ENCODE data around the gene IKBKE.

Gene IKBKE

DNA sequence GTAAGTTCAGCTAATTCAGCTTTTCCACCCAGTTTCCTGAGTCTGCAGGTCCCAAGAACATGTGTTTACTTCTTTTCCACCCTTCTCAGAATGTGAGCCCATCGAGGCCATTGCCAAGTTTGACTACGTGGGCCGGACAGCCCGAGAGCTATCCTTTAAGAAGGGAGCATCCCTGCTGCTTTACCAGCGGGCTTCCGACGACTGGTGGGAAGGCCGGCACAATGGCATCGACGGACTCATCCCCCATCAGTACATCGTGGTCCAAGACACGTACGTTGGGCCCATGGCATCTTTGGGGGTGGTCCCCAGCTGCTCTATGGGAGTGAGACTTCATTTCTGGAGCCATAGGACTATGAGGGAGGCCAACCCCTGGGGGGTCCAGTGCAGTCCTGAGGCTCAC, 17.2 kb upstream of the IKBKE start:
- DNase-seq (ENCODE audit: low spot score): no peak
- TF ChIP-seq, protein P1, sequence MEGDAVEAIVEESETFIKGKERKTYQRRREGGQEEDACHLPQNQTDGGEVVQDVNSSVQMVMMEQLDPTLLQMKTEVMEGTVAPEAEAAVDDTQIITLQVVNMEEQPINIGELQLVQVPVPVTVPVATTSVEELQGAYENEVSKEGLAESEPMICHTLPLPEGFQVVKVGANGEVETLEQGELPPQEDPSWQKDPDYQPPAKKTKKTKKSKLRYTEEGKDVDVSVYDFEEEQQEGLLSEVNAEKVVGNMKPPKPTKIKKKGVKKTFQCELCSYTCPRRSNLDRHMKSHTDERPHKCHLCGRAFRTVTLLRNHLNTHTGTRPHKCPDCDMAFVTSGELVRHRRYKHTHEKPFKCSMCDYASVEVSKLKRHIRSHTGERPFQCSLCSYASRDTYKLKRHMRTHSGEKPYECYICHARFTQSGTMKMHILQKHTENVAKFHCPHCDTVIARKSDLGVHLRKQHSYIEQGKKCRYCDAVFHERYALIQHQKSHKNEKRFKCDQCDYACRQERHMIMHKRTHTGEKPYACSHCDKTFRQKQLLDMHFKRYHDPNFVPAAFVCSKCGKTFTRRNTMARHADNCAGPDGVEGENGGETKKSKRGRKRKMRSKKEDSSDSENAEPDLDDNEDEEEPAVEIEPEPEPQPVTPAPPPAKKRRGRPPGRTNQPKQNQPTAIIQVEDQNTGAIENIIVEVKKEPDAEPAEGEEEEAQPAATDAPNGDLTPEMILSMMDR (IDR thresholded peaks at IDR 0.05; ENCODE audit: extremely low read depth, missing control alignments): no peak

DNA sequence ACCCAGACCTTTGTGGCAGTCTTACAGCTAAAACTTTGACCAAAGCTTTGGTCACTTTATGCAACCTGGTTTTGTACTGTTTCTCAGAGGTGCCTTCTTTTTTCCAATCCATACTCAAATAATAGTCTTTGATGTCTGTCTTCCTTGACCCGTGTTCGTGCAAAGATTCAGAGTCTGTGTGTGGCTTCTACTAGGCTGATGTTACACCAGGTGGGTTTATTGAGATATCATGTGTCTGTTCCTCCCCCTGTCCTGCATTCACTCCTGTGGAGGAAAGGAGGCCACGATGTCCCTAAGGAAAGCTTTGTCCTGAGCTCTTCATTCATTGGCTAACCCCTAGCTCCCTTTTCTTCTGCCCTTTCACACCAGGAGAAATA, 15.0 kb upstream of the IKBKE start:
- no peak for DNase-seq (ENCODE audit: low spot score)
- TF ChIP-seq, protein P1 (IDR thresholded peaks at IDR 0.05; ENCODE audit: extremely low read depth, missing control alignments): no peak

DNA sequence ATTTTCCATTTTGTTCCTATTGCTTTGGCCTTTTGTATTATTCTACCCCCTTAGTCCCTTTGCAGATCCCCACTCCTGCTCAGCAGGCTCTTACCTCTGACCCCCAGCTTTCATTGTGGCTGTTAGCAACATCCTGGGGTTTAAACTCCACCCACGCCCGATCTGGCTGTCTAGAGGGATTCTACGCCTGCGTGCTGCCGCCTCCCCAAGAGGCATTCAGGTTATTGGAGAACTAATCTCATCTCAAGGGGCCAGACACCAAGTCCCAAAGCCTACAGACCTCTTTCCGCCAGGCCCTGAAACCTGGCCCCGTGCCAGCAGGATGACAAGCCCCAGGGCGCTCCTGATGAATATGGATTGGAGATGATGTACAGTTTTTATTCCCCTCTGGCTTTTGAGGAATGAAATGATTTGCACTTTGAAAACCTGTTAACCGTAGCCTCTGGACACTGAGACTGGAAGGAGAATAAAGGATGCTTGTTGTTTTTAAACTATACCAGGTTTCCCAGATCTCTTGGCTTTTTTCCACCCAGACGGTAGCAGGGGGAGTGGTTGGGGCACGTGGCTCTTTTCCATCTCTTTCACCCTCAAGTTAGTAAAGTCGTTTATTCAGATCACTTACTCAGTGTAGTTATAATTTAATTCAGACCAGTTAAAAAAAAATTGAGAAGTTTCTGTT, 14.5 kb upstream of the IKBKE start:
- TF ChIP-seq, protein P1 (IDR thresholded peaks at IDR 0.05; ENCODE audit: extremely low read depth, missing control alignments): no peak
- DNase-seq (ENCODE audit: low spot score): no peak

DNA sequence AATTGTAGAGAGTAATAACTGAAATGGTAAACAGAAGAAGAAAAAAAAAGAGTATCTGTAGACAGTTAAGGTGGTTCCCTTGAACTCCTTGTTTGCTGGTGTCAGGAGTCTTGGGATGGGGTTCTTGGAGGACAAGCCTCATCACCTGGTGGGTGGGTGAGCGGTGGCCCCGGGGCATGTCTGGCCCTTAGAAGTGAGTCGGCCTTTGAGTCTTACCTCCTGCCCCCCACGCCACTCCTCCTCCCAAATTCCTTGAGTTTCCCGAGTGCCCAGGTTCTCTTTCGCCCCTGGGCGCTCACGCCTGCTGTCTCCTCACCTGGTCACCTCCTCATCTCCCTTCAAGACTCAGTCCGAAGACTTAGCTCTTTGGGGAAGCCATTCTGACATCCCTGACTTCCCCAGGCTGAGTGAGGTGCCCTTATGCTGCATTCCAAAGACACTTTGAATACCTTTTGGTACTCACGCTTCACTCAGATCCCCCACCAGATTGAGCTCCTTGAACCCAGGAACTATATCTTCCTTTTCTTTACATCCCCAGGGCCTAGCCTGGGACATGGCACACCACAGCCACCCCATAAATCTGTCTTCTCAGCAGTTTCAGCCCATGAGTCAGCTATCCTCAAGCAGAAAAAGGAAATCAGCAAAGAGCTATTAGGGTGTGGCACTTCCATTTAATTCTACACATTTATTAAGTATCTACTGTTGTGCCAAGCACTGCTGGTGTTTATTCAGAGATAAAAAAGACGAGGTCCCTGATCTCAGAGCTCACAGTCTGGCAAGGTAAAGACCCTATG, 13.5 kb upstream of the IKBKE start:
- TF ChIP-seq, protein P1 (IDR thresholded peaks at IDR 0.05; ENCODE audit: extremely low read depth, missing control alignments): no peak

DNA sequence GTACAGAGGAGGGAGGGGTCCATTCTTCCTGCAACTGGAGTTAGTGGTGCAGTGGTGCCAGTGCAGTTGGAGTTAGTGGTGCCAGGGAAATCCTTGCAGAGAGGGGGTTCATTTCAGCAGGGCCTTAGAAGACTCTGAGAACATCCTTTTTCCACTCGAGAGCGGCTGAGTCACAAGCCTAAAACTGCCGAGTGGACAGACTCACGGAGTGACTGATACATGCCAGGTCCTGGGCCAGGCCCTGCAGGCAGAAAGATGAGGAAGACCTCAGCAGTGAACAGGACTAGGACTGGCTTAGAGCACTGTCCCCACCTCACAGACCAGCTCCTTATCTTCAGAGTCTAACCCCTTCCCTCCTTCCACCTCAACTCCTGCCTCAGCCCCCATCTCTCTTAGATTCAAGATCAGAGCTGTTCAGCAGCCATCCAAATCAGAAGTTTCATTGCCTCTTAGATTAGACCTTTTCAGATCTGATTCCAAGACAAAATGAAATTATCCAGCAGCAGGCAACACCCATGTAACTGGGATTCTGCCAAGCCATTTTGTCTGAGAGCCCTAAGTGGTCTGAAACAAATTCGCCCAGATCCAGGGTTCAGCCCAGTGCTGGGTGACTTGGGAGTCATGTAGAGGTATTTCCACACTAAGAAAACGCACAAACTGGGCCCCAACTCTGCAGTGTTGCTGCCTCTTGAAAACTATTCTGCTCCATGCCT, 12.7 kb upstream of the IKBKE start:
- TF ChIP-seq, protein P1 (IDR thresholded peaks at IDR 0.05; ENCODE audit: extremely low read depth, missing control alignments): no peak

More for the DNA sequence above, 13.5 kb upstream of the IKBKE start:
- DNase-seq (ENCODE audit: low spot score): no peak

DNA sequence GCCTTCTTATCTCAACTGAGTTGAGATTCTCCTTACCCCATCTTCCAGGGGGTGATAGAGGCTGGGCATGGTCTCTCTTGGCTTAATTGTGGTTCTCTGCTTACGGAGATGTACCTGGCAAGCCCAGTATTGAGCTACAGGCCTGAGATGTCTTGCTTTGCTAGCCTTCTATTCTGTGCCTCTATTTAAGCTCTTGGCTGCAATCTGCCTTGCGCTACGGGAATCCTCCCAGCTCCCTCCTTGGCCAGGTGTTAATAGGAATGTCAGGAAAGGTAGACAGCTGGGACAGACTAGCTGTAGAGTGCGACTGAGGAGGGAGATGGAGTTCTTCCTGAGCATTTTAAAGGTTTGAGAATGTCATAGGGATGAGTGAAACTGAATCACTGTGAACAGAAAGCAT, 10.6 kb upstream of the IKBKE start:
- TF ChIP-seq, protein P1 (IDR thresholded peaks at IDR 0.05; ENCODE audit: extremely low read depth, missing control alignments): no peak
- no peak for DNase-seq (ENCODE audit: low spot score)

More for the DNA sequence above, 12.7 kb upstream of the IKBKE start:
- DNase-seq (ENCODE audit: low spot score): no peak
